Osteoblast (primary cell): Measurements from ENCODE around the gene REC114. TPM values are rescaled to one million over a fixed set of nuclear protein-coding genes. Genes with fewer than 3 reads are reported as not detected.
A peak's percentile ranks its signal among the peaks of the same experiment; 100 is the strongest.

Source experiments
- DNase-seq: peaks from one replicate; pipeline ENCODE4 v3.0.0; 2011; ENCODE audit warnings: low spot score, mixed read lengths; ENCODE audit not compliant: insufficient read length; ENCODE audit errors: missing footprints
- H2AFZ ChIP-seq: 2 replicates; pipeline ENCODE4 v1.6.0; 2011; ENCODE audit warnings: mild to moderate bottlenecking, low read length
- H3K27ac ChIP-seq: 2 replicates; pipeline ENCODE4 v1.5.1; 2011; ENCODE audit warnings: mild to moderate bottlenecking, low read depth, low read length, moderate library complexity
- H3K27me3 ChIP-seq: 2 replicates; pipeline ENCODE4 v1.6.0; 2012; ENCODE audit warnings: mild to moderate bottlenecking, control low read depth, inconsistent platforms, low read length, moderate library complexity; ENCODE audit not compliant: insufficient read depth
- H3K36me3 ChIP-seq: 2 replicates; pipeline ENCODE4 v1.5.1; 2011; ENCODE audit warnings: mild to moderate bottlenecking, low read length, control low read depth, moderate library complexity; ENCODE audit not compliant: insufficient read depth
- H3K4me1 ChIP-seq: 2 replicates; pipeline ENCODE4 v1.5.1; 2011; ENCODE audit warnings: mild to moderate bottlenecking, low read length, control low read depth, moderate library complexity; ENCODE audit not compliant: insufficient read depth
- H3K4me2 ChIP-seq: 2 replicates; pipeline ENCODE4 v1.6.0; 2011; ENCODE audit warnings: mild to moderate bottlenecking, low read length; ENCODE audit not compliant: insufficient read depth
- H3K4me3 ChIP-seq: fragments of 200-600 bp; sonication (generic); 3 replicates; pipeline ENCODE4 v1.5.1; 2012; ENCODE audit warnings: mild to moderate bottlenecking, low read length, inconsistent platforms; ENCODE audit not compliant: insufficient read depth
- H3K79me2 ChIP-seq: 2 replicates; pipeline ENCODE4 v1.6.0; 2012; ENCODE audit warnings: mild to moderate bottlenecking, low read length, control low read depth, inconsistent platforms; ENCODE audit not compliant: insufficient read depth
- H3K9me3 ChIP-seq: 2 replicates; pipeline ENCODE4 v1.5.1; 2011; ENCODE audit warnings: low read depth, low read length, control low read depth
- H4K20me1 ChIP-seq: 2 replicates; pipeline ENCODE4 v1.6.0; 2012; ENCODE audit warnings: mild to moderate bottlenecking, low read length, control low read depth; ENCODE audit not compliant: insufficient read depth
- CTCF ChIP-seq: IDR thresholded peaks from 2 replicates; pipeline ENCODE4 v1.5.1; 2011; ENCODE audit warnings: mild to moderate bottlenecking, low read depth, low read length, moderate library complexity; ENCODE audit errors: extremely low read depth
- total RNA-seq: library from RNA; depleted of rRNA; stranded (reverse); fragments of >200 nt; gene quantifications from 2 replicates; pipeline ENCODE4 v1.2.3, GENCODE V29; 2012

Gene REC114
- total RNA-seq, 1 donor, result not detected

- Histone ChIP-seq H3K27me3 (no peaks in the 10 kb centered on the region), H3K9me3 (no peaks in the 10 kb centered on the region), H3K27ac (no peak overlapping the region), H4K20me1 (no peaks in the 10 kb centered on the region), H2AFZ (no peak overlapping the region), H3K36me3 (peaks cover 54% of the 10 kb centered on the region), H3K79me2 (peaks cover 47% of the 10 kb centered on the region), H3K4me2 (no peak overlapping the region), H3K4me1 (no peaks in the 10 kb centered on the region), H3K4me3 (no peak overlapping the region)
- no peak for DNase-seq
- TF ChIP-seq CTCF, result no peak
Observed at GRCh38 chr15:73583544-73583943, 140.6 kb downstream of the REC114 start.

DNA sequence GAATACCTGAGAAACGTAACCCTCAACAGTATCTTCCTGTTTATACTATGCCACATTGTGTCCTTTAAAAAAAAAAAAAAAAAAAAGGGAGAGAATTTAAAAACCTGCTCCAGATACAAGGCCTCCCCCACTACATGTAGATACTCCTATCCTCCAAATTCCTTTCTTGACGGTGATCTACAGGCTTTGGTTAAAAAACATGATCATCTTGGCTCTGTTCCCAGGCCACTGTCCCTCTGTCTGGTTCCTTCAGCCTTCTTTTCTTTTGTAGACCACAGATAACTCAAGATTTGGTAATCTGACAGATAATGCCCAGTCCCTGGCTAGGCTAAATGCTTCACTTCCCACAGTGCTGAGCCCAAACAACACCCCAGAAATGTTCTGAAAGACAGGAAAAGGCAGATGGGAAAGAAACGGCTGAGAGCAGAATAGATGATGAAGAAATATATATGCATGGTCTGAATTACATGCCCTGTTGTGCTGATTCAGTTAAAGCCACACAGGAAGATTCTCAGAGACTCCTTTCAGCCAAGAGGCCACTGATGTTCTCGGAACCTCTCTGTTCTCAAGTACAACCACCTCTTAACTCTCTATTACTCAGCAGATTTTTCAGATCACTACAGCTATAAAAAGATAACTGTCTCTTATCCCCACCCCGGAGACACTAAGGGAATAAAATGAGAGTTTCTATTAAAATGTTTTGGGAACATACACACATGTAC, 141.9 kb downstream of the REC114 start:
- no peaks in the 10 kb centered on the region for H3K4me1 ChIP-seq
- no peak overlapping the region for H2AFZ ChIP-seq
- no peaks in the 10 kb centered on the region for H3K27me3 ChIP-seq
- peaks cover 55% of the 10 kb centered on the region for H3K79me2 ChIP-seq
- H3K27ac ChIP-seq, result peak overlapping the region; percentile 27
- no peaks in the 10 kb centered on the region for H3K9me3 ChIP-seq
- no peaks in the 10 kb centered on the region for H4K20me1 ChIP-seq
- H3K36me3 ChIP-seq, result peaks cover 60% of the 10 kb centered on the region
- no peak for DNase-seq
- H3K4me2 ChIP-seq, result no peak overlapping the region
- no peak for TF ChIP-seq CTCF
- no peak overlapping the region for H3K4me3 ChIP-seq

DNA sequence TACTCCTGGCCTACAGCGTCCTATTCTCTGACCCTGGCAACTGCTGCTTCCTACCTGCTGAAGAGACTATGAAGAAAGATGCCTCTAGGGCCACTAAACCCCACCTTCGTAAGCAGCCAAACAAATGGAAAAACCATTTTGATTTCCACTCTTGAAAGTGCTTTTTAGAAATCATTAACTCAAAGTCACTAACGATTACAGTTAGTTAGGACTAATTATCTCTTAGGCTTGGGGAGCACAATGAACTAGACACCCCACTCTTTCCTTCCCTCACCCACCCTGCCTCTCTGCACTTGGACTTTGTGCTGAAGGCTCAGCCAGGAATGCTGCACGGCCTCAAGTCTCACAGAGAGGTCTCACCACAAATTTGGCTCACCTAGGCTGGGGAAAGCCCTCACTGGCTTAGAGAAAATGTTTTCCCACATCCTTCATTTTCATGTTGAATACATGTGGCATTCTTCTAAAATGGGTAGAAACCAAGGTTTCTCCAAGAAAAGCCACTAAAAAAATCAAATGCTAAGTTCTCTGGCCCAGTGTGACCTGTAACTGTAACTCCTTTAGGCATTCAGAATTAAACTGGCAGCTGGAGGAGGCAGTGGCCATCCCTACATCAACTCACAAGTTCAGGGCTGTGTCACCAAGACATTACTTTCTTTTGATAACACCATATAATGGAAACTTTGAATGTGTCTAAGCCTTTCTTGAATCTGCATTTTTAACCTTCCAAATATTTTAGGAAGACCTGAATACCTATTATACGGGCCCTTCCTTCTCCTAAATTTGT, 143.1 kb downstream of the REC114 start:
- no peak overlapping the region for H3K27ac ChIP-seq
- H3K9me3 ChIP-seq, result no peaks in the 10 kb centered on the region
- no peak overlapping the region for H2AFZ ChIP-seq
- no peak overlapping the region for H3K4me2 ChIP-seq
- H3K4me1 ChIP-seq, result no peaks in the 10 kb centered on the region
- no peak for DNase-seq
- TF ChIP-seq CTCF, result no peak
- peaks cover 68% of the 10 kb centered on the region for H3K36me3 ChIP-seq
- H4K20me1 ChIP-seq, result peaks cover 3% of the 10 kb centered on the region
- no peaks in the 10 kb centered on the region for H3K27me3 ChIP-seq
- no peak overlapping the region for H3K4me3 ChIP-seq
- peaks cover 66% of the 10 kb centered on the region for H3K79me2 ChIP-seq

DNA sequence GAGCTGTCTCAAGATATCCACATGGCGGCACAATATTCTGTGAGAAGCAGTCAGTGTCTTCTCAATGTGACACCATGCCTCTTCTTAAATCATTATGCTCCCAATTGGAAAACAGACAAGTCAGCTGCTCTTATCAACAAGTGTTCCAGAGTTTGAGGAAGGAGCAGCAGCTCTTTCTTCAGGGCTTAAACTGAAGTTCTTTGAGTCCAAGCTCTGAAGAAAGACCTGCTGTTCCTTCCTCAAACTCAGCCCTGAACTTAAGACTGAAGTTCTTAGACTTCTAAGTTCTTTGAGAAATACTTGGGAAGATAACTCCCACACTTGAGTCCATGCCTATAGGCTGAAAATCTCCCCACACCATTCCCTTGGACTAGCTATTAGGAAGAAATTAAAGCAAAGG, 146.8 kb downstream of the REC114 start:
- Histone ChIP-seq H3K9me3 (no peaks in the 10 kb centered on the region), H3K27me3 (no peaks in the 10 kb centered on the region), H3K27ac (no peak overlapping the region), H3K4me2 (no peak overlapping the region), H3K79me2 (peaks cover 84% of the 10 kb centered on the region), H3K36me3 (peaks cover 51% of the 10 kb centered on the region), H3K4me1 (no peaks in the 10 kb centered on the region), H4K20me1 (peaks cover 22% of the 10 kb centered on the region), H3K4me3 (no peak overlapping the region), H2AFZ (no peak overlapping the region)
- no peak for TF ChIP-seq CTCF
- DNase-seq, result no peak
